HCT116 (cell line): Measurements from ENCODE around the gene CNKSR3. TPM values are rescaled to one million over a fixed set of nuclear protein-coding genes. Genes with fewer than 3 reads are reported as not detected.

Experiments used
- ATAC-seq: fragments of 200-7000 bp; cut with Tn5 transposase; 2 replicates; pipeline ENCODE4 v1.9.1; 2020; ENCODE audit warnings: mild to moderate bottlenecking, moderate library complexity
- BruUV-seq: library from RNA; stranded (reverse); fragments of 400-500 nt; replicated peaks from 2 replicates; lab custom pipeline; 2021; lab: Mats Ljungman, UMichigan
- CTCF ChIA-PET: fragments of 300-600 bp; sonication (Branson Sonifier 250); formaldehyde crosslinking; loops from one replicate; lab custom pipeline; 2021; ENCODE audit warnings: antibody characterized with exemption; lab: Charles Lee
- POLR2A ChIA-PET: fragments of 300-600, 350-600 bp; sonication (Branson Sonifier 250); formaldehyde crosslinking; loops from one replicate; lab custom pipeline; 2021; ENCODE audit warnings: antibody characterized with exemption; lab: Charles Lee
- RAD21 ChIA-PET, 2 experiments: fragments of 300-600 bp; sonication (Branson Sonifier 250); formaldehyde crosslinking; loops; one replicate each; lab custom pipeline; 2023; ENCODE audit warnings: low total read pairs in 2 of 2; ENCODE audit not compliant: uncharacterized antibody in 2 of 2, unreplicated experiment in 2 of 2, low non-redundant PET in 1 of 2; lab: Charles Lee
- DNase-seq: peaks from one replicate; pipeline ENCODE4 v3.0.0-alpha.2; 2010; ENCODE audit warnings: low read depth, low spot score
- H2AFZ ChIP-seq: fragments of 200-600 bp; shearing (Covaris generic), sonication (generic); 2 replicates; pipeline ENCODE4 v1.6.1; 2017; ENCODE audit warnings: low read depth, mixed run types, mixed read lengths, antibody characterized with exemption, low read length; ENCODE audit not compliant: poor library complexity, severe bottlenecking
- H3K27ac ChIP-seq: 2 replicates; pipeline ENCODE4 v1.5.1; 2012; ENCODE audit warnings: low read depth, low read length
- H3K27me3 ChIP-seq: fragments of 200-600 bp; sonication (generic); 2 replicates; pipeline ENCODE4 v1.6.1; 2016; ENCODE audit warnings: mixed run types, low read length, mixed read lengths; ENCODE audit not compliant: insufficient read depth
- H3K36me3 ChIP-seq, 2 experiments: fragments of 200-500 bp in 1 of 2; fragments of 200-600 bp in 1 of 2; sonication (Bioruptor generic) in 1 of 2; sonication (generic) in 1 of 2; 2 replicates each; pipeline versions ENCODE4 v1.5.1 to v1.6.1; 2014 to 2016; ENCODE audit warnings: low read length in 2 of 2, inconsistent platforms in 1 of 2, mixed read lengths in 1 of 2, mixed run types in 1 of 2; ENCODE audit not compliant: insufficient read depth in 2 of 2, control insufficient read depth in 1 of 2
- H3K4me1 ChIP-seq, 2 experiments: fragments of 200-600 bp in 1 of 2; sonication (generic) in 1 of 2; 2 replicates each; pipeline versions ENCODE4 v1.5.1 to v1.6.1; 2012 to 2017; ENCODE audit warnings: low read length in 2 of 2, inconsistent platforms in 1 of 2, mild to moderate bottlenecking in 1 of 2, mixed read lengths in 1 of 2, mixed run types in 1 of 2, moderate library complexity in 1 of 2; ENCODE audit not compliant: insufficient read depth in 2 of 2, control insufficient read depth in 1 of 2
- H3K4me2 ChIP-seq: fragments of 200-600 bp; sonication (generic); 2 replicates; pipeline ENCODE4 v1.6.1; 2017; ENCODE audit warnings: mixed run types, low read length, mixed read lengths
- H3K4me3 ChIP-seq, 2 experiments: fragments of 200-600 bp in 1 of 2; sonication (generic) in 1 of 2; replicated peaks in 1 of 2; 2 replicates each; pipeline ENCODE4 v1.5.1; 2011 to 2016; ENCODE audit warnings: low read length in 2 of 2, control low read depth in 1 of 2, low read depth in 1 of 2, mild to moderate bottlenecking in 1 of 2, mixed read lengths in 1 of 2, mixed run types in 1 of 2
- H3K79me2 ChIP-seq: fragments of 200-600 bp; sonication (generic); 2 replicates; pipeline ENCODE4 v1.6.1; 2017; ENCODE audit warnings: mild to moderate bottlenecking, mixed run types, low read length, moderate library complexity, mixed read lengths; ENCODE audit not compliant: insufficient read depth
- H3K9ac ChIP-seq: fragments of 200-600 bp; sonication (generic); 2 replicates; pipeline ENCODE4 v1.6.1; 2016; ENCODE audit warnings: low read length, mixed read lengths
- H3K9me2 ChIP-seq: fragments of 200-600 bp; sonication (generic), shearing (Covaris generic); 2 replicates; pipeline ENCODE4 v1.6.1; 2017; ENCODE audit warnings: mixed run types, mild to moderate bottlenecking, moderate library complexity; ENCODE audit not compliant: insufficient read depth
- H3K9me3 ChIP-seq, 2 experiments: fragments of 200-500 bp in 1 of 2; fragments of 200-600 bp in 1 of 2; sonication (Bioruptor generic) in 1 of 2; sonication (generic) in 1 of 2; 2 replicates each; pipeline ENCODE4 v1.6.1; 2014 to 2017; ENCODE audit warnings: low read length in 2 of 2, mixed read lengths in 2 of 2, inconsistent platforms in 1 of 2, low read depth in 1 of 2, mild to moderate bottlenecking in 1 of 2, mixed run types in 1 of 2, moderate library complexity in 1 of 2; ENCODE audit not compliant: control insufficient read depth in 1 of 2, insufficient read depth in 1 of 2
- H4K20me1 ChIP-seq: fragments of 200-600 bp; sonication (generic), shearing (Covaris generic); 2 replicates; pipeline ENCODE4 v1.6.1; 2017; ENCODE audit warnings: mixed run types, mild to moderate bottlenecking, moderate library complexity; ENCODE audit not compliant: insufficient read depth
- CBX3 ChIP-seq: IDR thresholded peaks from 2 replicates; pipeline ENCODE4 v1.6.1; 2012; ENCODE audit warnings: low read depth
- ELF1 ChIP-seq: IDR thresholded peaks from 2 replicates; pipeline ENCODE4 v1.6.1; 2012; ENCODE audit warnings: low read depth, borderline replicate concordance
- EZH2 ChIP-seq: fragments of 200-600 bp; sonication (generic); IDR thresholded peaks from 2 replicates; pipeline ENCODE4 v1.6.1; 2017; ENCODE audit warnings: antibody characterized with exemption, mixed run types
- EZH2phosphoT487 ChIP-seq: fragments of 200-600 bp; IDR thresholded peaks from 2 replicates; pipeline ENCODE4 v1.6.1; 2018; ENCODE audit warnings: antibody characterized with exemption, borderline replicate concordance
- FOSL1 ChIP-seq: IDR thresholded peaks from 2 replicates; pipeline ENCODE4 v1.6.1; 2012; ENCODE audit warnings: low read depth
- MAX ChIP-seq: IDR thresholded peaks from 2 replicates; pipeline ENCODE4 v1.6.1; 2012
- POLR2A ChIP-seq: IDR thresholded peaks from 2 replicates; pipeline ENCODE4 v1.7.0; 2011; ENCODE audit warnings: borderline replicate concordance; ENCODE audit not compliant: insufficient read depth, insufficient read length; ENCODE audit errors: extremely low read depth
- RAD21 ChIP-seq: IDR thresholded peaks from 2 replicates; pipeline ENCODE4 v1.6.1; 2012; ENCODE audit warnings: low read depth, mild to moderate bottlenecking
- REST ChIP-seq: IDR thresholded peaks from 2 replicates; pipeline ENCODE4 v1.6.1; 2012; ENCODE audit warnings: low read depth
- SIN3A ChIP-seq: IDR thresholded peaks from 2 replicates; pipeline ENCODE4 v1.6.1; 2012; ENCODE audit warnings: low read depth
- SP1 ChIP-seq: IDR thresholded peaks from 2 replicates; pipeline ENCODE4 v1.6.1; 2012; ENCODE audit warnings: low read depth
- SRF ChIP-seq: IDR thresholded peaks from 2 replicates; pipeline ENCODE4 v1.6.1; 2012; ENCODE audit warnings: low read depth
- YY1 ChIP-seq: IDR thresholded peaks from 2 replicates; pipeline ENCODE4 v1.6.1; 2011; ENCODE audit warnings: low read length, low read depth, moderate library complexity, mild to moderate bottlenecking; ENCODE audit not compliant: insufficient replicate concordance; ENCODE audit errors: extremely low read depth
- ZFX ChIP-seq: fragments of 450-650 bp; IDR thresholded peaks from 2 replicates; pipeline ENCODE4 v1.6.1; 2017
- ZNF274 ChIP-seq: fragments of 200-500 bp; sonication (Bioruptor generic); IDR thresholded peaks from 2 replicates; pipeline ENCODE4 v1.6.1; 2014; ENCODE audit warnings: mild to moderate bottlenecking, low read depth, low read length, inconsistent platforms
- intact Hi-C: fragments of 100-400 bp; cut with micrococcal nuclease; formaldehyde crosslinking; loops from 2 replicates; pipeline ENCODE4 v1.10.0; 2022
- total RNA-seq: library from RNA; stranded (reverse); gene quantifications from one replicate; pipeline ENCODE4 v1.2.1, GENCODE V29; 2021; ENCODE audit not compliant: unreplicated experiment

The CNKSR3 gene
- total RNA-seq, 1 experiment from 2014 or later: 15.4 TPM

GRCh38 chr6:154513601-154514320 is 3.3 kb upstream of the CNKSR3 start:
- Histone ChIP-seq H4K20me1 (no peaks in the 10 kb centered on the region), H3K9ac (no peak overlapping the region), H3K36me3 (no peaks in the 10 kb centered on the region), H3K79me2 (peaks cover 10% of the 10 kb centered on the region), H3K9me2 (no peaks in the 10 kb centered on the region), H3K4me1 (peaks cover 6 to 18% of the 10 kb centered on the region in 2 experiments)
- no peak for DNase-seq
- POLR2A ChIA-PET: no interaction called here
- no TSS peak for BruUV-seq
- TF ChIP-seq ZNF274 (no peak), REST (no peak), EZH2 (no peak), EZH2phosphoT487 (no peak), SP1 (no peak), CBX3 (no peak), POLR2A (no peak), ZFX (no peak), MAX (no peak), SIN3A (no peak), SRF (no peak), RAD21 (no peak), YY1 (no peak), FOSL1 (no peak), ELF1 (no peak)
- TF ChIP-seq, all 23 proteins: peak for 0
- no peak for ATAC-seq
- intact Hi-C loops: loop anchor here (5.0 kb wide), 1 partner anchor 104 kb away; no protein-coding TSS in a partner anchor
- RAD21 ChIA-PET: no interaction called here
- no peak overlapping the region for H2AFZ ChIP-seq
- no peak overlapping the region for H3K4me3 ChIP-seq
- no peaks in the 10 kb centered on the region for H3K27me3 ChIP-seq
- no peak overlapping the region for H3K27ac ChIP-seq
- H3K9me3 ChIP-seq: no peaks in the 10 kb centered on the region
- CTCF ChIA-PET: interaction anchor here (1.5 kb wide), 1 partner anchor 13 kb away, joined by 6 read pairs; no protein-coding TSS in a partner anchor
- no peak overlapping the region for H3K4me2 ChIP-seq
